Peyer's patch (tissue), 4 donors: ENCODE results near the gene GCA.

Experiments
- POLR2A ChIP-seq, 2 donors: fragments of 450-650 bp; IDR thresholded peaks; one replicate each; pipeline ENCODE4 v1.5.1; 2017; ENCODE audit warnings: antibody characterized with exemption in 2 of 2, mild to moderate bottlenecking in 2 of 2, moderate library complexity in 2 of 2
- TF ChIP-seq, protein P1 (sequence below), 6 experiments: fragments of 450-650 bp in 4 of 6; fragments of 200-600 bp in 2 of 6; sonication (generic) in 1 of 6; IDR thresholded peaks; one replicate each; pipeline ENCODE4 v1.5.1; 2017 to 2019; ENCODE audit warnings: antibody characterized with exemption in 6 of 6, mild to moderate bottlenecking in 3 of 6, moderate library complexity in 1 of 6

DNA sequence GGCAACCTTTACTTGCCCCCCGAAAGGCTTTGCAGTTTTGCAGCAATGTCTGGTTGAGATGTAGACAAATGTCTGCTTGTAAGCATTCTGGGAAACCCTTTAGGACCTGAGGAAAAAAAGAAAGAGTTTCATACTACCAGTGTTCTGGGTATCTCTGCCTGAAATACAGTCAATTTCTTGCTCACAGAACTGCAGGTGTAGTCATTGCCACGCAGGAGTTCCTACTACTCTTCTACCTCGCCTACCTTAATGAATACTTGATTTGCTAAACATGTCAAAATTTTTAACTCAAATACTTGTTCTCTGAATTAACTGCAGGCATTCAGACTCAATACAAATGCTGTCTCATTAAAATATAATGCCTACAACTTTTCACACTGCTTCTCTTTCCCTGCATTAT lies 56.4 kb downstream of the GCA start:
- TF ChIP-seq, protein P1, sequence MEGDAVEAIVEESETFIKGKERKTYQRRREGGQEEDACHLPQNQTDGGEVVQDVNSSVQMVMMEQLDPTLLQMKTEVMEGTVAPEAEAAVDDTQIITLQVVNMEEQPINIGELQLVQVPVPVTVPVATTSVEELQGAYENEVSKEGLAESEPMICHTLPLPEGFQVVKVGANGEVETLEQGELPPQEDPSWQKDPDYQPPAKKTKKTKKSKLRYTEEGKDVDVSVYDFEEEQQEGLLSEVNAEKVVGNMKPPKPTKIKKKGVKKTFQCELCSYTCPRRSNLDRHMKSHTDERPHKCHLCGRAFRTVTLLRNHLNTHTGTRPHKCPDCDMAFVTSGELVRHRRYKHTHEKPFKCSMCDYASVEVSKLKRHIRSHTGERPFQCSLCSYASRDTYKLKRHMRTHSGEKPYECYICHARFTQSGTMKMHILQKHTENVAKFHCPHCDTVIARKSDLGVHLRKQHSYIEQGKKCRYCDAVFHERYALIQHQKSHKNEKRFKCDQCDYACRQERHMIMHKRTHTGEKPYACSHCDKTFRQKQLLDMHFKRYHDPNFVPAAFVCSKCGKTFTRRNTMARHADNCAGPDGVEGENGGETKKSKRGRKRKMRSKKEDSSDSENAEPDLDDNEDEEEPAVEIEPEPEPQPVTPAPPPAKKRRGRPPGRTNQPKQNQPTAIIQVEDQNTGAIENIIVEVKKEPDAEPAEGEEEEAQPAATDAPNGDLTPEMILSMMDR (IDR thresholded peaks at IDR 0.05), result no peak
- no peak for TF ChIP-seq POLR2A (IDR thresholded peaks at IDR 0.05)
